ENCODE measurements around the gene ITPKB. TPM values are rescaled to one million over a fixed set of nuclear protein-coding genes. Genes with fewer than 3 reads are reported as not detected.

Gene ITPKB
- polyA plus RNA-seq, 1 experiment = 2.8 TPM

DNA sequence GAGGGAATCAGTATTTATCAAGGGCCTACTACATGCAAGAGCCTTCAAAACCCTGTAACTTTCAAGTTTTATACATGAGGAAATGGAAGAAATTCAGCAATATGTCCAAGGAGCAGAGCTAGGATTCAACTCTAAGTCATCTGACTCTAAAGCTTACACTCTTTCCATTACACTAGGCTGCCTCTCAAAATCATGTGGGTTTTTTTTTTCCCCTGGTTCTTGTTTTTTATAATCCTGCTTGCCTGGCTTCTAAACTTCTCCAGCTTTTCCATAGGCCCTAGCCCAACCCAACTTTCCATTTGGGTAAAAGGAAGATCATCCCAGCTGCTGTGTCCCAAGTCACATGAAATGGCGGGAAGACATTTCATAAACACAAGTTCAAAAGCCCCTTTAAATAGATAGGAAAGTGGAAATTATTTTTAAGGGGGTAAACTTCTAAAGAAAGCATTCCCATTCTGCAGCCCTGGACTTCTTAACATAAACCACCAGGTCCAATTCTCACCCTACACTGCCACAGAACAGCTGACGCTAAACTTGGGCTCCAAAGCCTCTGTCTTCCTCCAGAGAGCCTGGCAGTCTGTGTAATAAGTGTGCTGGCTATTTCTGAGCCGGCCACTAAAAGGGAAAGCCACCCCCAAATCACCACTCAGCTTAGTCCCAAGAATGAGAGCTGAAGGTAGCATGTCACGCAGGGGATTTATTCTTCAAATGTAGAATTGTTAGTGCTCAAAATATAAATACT lies 46.9 kb downstream of the ITPKB start:
- ChIA-PET POLR2A (interaction anchor here (0.7 kb wide), 1 partner anchor 12 kb away, joined by 3 read pairs; no protein-coding TSS in a partner anchor), CTCF (interaction anchor here (0.6 kb wide), 1 partner anchor 135 kb away, joined by 3 read pairs; no protein-coding TSS in a partner anchor)
- Histone ChIP-seq H3K9me3 (ENCODE audit: control insufficient read depth, insufficient read depth, low read length) (no peaks in the 10 kb centered on the region), H3K27me3 (ENCODE audit: control insufficient read depth, insufficient read depth, low read length) (peaks cover 4% of the 10 kb centered on the region), H3K4me3 (ENCODE audit: low read depth, low read length) (no peak overlapping the region), H3K27ac (ENCODE audit: low read depth, low read length) (no peak overlapping the region)
- TF ChIP-seq, protein P1, sequence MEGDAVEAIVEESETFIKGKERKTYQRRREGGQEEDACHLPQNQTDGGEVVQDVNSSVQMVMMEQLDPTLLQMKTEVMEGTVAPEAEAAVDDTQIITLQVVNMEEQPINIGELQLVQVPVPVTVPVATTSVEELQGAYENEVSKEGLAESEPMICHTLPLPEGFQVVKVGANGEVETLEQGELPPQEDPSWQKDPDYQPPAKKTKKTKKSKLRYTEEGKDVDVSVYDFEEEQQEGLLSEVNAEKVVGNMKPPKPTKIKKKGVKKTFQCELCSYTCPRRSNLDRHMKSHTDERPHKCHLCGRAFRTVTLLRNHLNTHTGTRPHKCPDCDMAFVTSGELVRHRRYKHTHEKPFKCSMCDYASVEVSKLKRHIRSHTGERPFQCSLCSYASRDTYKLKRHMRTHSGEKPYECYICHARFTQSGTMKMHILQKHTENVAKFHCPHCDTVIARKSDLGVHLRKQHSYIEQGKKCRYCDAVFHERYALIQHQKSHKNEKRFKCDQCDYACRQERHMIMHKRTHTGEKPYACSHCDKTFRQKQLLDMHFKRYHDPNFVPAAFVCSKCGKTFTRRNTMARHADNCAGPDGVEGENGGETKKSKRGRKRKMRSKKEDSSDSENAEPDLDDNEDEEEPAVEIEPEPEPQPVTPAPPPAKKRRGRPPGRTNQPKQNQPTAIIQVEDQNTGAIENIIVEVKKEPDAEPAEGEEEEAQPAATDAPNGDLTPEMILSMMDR (IDR thresholded peaks at IDR 0.05; ENCODE audit: low read depth, low read length) = no peak
- DNase-seq (ENCODE audit: low read depth, low spot score) = no peak

DNA sequence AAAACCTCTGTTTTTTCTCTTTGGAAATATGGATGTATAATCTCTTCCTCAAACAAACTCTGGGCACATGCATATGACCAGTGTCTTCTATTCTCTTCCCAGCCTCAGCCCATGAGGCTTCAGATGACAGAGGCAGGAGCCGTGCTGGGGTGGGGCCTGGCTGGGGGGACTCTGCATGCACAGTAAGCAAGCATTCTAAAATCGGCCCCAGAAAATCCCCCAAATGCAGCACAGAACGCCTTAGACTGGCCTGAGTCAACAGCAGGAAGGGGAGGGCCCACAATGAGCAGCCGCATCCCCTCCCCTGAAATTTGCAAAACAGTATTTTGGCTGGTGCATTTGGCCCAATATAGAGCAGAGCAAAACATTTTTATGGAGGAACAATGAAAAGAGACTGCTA lies 47.8 kb downstream of the ITPKB start:
- Histone ChIP-seq H3K4me3 (ENCODE audit: low read depth, low read length) (no peak overlapping the region), H3K9me3 (ENCODE audit: control insufficient read depth, insufficient read depth, low read length) (no peaks in the 10 kb centered on the region), H3K27me3 (ENCODE audit: control insufficient read depth, insufficient read depth, low read length) (peaks cover 4% of the 10 kb centered on the region), H3K27ac (ENCODE audit: low read depth, low read length) (no peak overlapping the region)
- DNase-seq (ENCODE audit: low read depth, low spot score) = no peak
- CTCF ChIA-PET = no interaction called here
- TF ChIP-seq, protein P1 (IDR thresholded peaks at IDR 0.05; ENCODE audit: low read depth, low read length) = no peak
- POLR2A ChIA-PET = interaction anchor here (0.7 kb wide), 1 partner anchor 11 kb away, joined by 3 read pairs; no protein-coding TSS in a partner anchor

DNA sequence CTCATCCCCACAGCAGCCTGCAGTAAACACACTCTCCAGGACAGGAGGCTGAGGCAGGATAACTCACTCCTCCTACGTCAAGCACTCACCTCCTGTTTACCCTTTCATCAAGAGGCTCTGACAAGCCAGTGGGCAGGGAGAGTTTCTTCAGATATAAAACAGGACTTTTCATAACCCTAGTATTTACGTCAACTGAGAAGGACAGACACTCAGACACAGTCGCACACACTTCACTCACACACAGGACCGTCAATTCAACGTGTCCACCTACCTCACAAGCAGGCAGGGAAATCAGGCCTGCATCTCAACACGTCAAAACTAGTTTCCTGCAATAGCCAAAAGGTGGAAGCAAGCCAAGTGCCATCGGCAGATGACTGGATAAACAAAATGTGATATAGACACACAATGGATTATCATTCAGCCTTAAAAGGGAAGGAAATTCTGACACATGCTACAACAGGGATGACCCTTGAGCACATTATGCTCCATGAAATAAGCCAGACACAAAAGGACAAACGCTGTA lies 48.6 kb downstream of the ITPKB start:
- ChIA-PET CTCF (no interaction called here), POLR2A (no interaction called here)
- Histone ChIP-seq H3K9me3 (ENCODE audit: control insufficient read depth, insufficient read depth, low read length) (no peaks in the 10 kb centered on the region), H3K4me3 (ENCODE audit: low read depth, low read length) (no peak overlapping the region), H3K27me3 (ENCODE audit: control insufficient read depth, insufficient read depth, low read length) (peaks cover 4% of the 10 kb centered on the region), H3K27ac (ENCODE audit: low read depth, low read length) (no peak overlapping the region)
- TF ChIP-seq, protein P1 (IDR thresholded peaks at IDR 0.05; ENCODE audit: low read depth, low read length) = no peak
- DNase-seq (ENCODE audit: low read depth, low spot score) = no peak

DNA sequence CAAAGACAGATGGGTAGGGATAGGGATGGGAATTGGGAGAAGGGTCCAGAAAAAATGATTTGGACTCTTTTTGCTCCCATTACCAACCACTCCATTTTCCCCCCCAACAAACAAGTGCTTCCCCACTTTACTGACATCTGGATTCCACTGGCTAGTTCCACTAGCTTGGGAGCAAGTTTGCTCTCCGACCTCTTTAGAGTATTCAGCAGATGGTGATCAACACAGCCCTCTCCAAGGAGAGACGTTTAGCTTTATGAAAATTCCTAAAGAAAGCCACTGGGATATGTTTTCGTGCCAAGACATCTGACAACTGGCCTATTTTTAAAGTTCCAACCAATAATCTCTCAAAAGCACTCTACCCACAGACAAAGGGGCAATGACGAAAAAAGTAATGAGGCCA lies 50.3 kb downstream of the ITPKB start:
- no peaks in the 10 kb centered on the region for H3K9me3 ChIP-seq (ENCODE audit: control insufficient read depth, insufficient read depth, low read length)
- ChIA-PET CTCF (interaction anchor here (0.9 kb wide), 1 partner anchor 19 kb away, joined by 5 read pairs; no protein-coding TSS in a partner anchor), POLR2A (interaction anchor here (0.7 kb wide), 1 partner anchor 19 kb away, joined by 4 read pairs; no protein-coding TSS in a partner anchor)
- no peak for DNase-seq (ENCODE audit: low read depth, low spot score)
- H3K4me3 ChIP-seq (ENCODE audit: low read depth, low read length) = no peak overlapping the region
- TF ChIP-seq, protein P1 (IDR thresholded peaks at IDR 0.05; ENCODE audit: low read depth, low read length) = no peak
- H3K27ac ChIP-seq (ENCODE audit: low read depth, low read length) = no peak overlapping the region
- H3K27me3 ChIP-seq (ENCODE audit: control insufficient read depth, insufficient read depth, low read length) = peaks cover 4% of the 10 kb centered on the region
